Measurements from ENCODE around the gene RHPN2.

DNA sequence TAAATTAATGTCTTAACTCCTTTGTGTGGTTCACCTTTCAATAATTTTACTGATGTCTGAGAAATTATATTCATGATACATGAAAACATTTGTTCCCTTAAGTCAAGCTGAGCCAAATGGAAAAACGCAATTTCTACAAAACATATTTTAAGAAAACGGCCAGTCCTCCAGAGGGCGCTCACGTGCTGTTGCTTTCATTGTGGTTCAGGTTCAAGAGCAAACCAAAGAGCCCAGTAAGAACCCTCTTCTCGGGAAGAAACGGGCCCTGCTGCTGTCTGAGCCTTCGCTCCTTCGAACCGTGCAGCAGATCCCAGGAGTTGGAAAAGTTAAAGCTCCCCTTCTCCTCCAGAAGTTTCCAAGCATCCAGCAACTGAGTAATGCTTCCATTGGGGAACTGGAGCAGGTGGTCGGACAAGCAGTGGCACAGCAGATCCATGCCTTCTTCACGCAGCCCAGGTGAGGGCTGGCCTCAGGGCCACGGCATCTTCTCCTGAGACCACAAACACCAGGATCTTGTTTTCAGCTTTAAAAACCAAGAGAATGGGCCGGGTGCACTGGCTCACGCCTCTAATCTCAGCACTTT is 88.4 kb downstream of the RHPN2 start:
- TF ChIP-seq, protein P1, sequence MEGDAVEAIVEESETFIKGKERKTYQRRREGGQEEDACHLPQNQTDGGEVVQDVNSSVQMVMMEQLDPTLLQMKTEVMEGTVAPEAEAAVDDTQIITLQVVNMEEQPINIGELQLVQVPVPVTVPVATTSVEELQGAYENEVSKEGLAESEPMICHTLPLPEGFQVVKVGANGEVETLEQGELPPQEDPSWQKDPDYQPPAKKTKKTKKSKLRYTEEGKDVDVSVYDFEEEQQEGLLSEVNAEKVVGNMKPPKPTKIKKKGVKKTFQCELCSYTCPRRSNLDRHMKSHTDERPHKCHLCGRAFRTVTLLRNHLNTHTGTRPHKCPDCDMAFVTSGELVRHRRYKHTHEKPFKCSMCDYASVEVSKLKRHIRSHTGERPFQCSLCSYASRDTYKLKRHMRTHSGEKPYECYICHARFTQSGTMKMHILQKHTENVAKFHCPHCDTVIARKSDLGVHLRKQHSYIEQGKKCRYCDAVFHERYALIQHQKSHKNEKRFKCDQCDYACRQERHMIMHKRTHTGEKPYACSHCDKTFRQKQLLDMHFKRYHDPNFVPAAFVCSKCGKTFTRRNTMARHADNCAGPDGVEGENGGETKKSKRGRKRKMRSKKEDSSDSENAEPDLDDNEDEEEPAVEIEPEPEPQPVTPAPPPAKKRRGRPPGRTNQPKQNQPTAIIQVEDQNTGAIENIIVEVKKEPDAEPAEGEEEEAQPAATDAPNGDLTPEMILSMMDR (IDR thresholded peaks at IDR 0.05): peak; percentile 95
- no peak for TF ChIP-seq ZFX (IDR thresholded peaks at IDR 0.05; ENCODE audit: borderline replicate concordance)
